H1 (cell line): ENCODE data around the gene ZIC1. TPM values are rescaled to one million over a fixed set of nuclear protein-coding genes. Genes with fewer than 3 reads are reported as not detected.

Experiments
- CTCF ChIA-PET: fragments of 300-600 bp; sonication (Branson Sonifier 250); formaldehyde crosslinking; loops from one replicate; lab custom pipeline; 2021; ENCODE audit not compliant: partially characterized antibody; lab: Charles Lee
- POLR2A ChIA-PET: fragments of 300-600 bp; sonication (Branson Sonifier 250); formaldehyde crosslinking; loops from one replicate; lab custom pipeline; 2021; ENCODE audit warnings: inconsistent platforms; ENCODE audit not compliant: partially characterized antibody; lab: Charles Lee
- DNase-seq, 2 experiments: peaks; one replicate each; pipeline versions ENCODE4 v3.0.0 to v3.0.0-alpha.2; 2010 to 2022; ENCODE audit warnings: low spot score in 2 of 2, low read depth in 1 of 2, mixed read lengths in 1 of 2
- FAIRE-seq: peaks from 2 replicates; lab custom pipeline; 2011; peaks lifted over from hg19 to GRCh38; lab: Jason Lieb, UNC
- H2AFZ ChIP-seq: 2 replicates; pipeline ENCODE4 v1.8.1; 2012; ENCODE audit warnings: low read length, inconsistent platforms
- H2AK5ac ChIP-seq: 2 replicates; pipeline ENCODE4 v1.6.1; 2013; ENCODE audit warnings: low read depth, low read length
- H2BK120ac ChIP-seq: replicated peaks from 2 replicates; pipeline ENCODE3; 2013; ENCODE audit warnings: low read depth, low read length, inconsistent platforms
- H2BK12ac ChIP-seq: 2 replicates; pipeline ENCODE4 v1.6.1; 2013; ENCODE audit warnings: low read depth, low read length
- H2BK15ac ChIP-seq: 2 replicates; pipeline ENCODE4 v1.6.1; 2013; ENCODE audit warnings: low read length
- H2BK20ac ChIP-seq: 2 replicates; pipeline ENCODE4 v1.6.1; 2013; ENCODE audit warnings: low read length
- H2BK5ac ChIP-seq: 2 replicates; pipeline ENCODE4 v1.6.1; 2013; ENCODE audit warnings: low read depth, low read length
- H3K14ac ChIP-seq: 2 replicates; pipeline ENCODE4 v1.6.1; 2013; ENCODE audit warnings: inconsistent platforms; ENCODE audit not compliant: insufficient read length
- H3K18ac ChIP-seq: 2 replicates; pipeline ENCODE4 v1.6.1; 2013; ENCODE audit warnings: low read length; ENCODE audit errors: extremely low read depth
- H3K23ac ChIP-seq: 2 replicates; pipeline ENCODE4 v1.6.1; 2013; ENCODE audit warnings: inconsistent platforms; ENCODE audit not compliant: insufficient read length
- H3K23me2 ChIP-seq: 2 replicates; pipeline ENCODE4 v1.6.1; 2013; ENCODE audit warnings: low read depth, low read length
- H3K27ac ChIP-seq: 2 replicates; pipeline ENCODE4 v1.6.1; 2011; ENCODE audit warnings: low read depth, low read length, inconsistent platforms
- H3K27me3 ChIP-seq, 4 experiments: replicated peaks in 1 of 4; 1 replicate in 1 of 4; 2 replicates in 3 of 4; pipeline versions ENCODE4 v1.6.1 to v1.8.1; 2011 to 2013; ENCODE audit warnings: low read length in 3 of 4, mild to moderate bottlenecking in 3 of 4, inconsistent platforms in 2 of 4, mixed read lengths in 2 of 4, moderate library complexity in 1 of 4; ENCODE audit not compliant: control insufficient read depth in 3 of 4, insufficient read depth in 3 of 4; ENCODE audit errors: extremely low read depth in 1 of 4
- H3K36me3 ChIP-seq, 4 experiments: 2 replicates each; pipeline versions ENCODE4 v1.6.1 to v1.8.1; 2011 to 2013; ENCODE audit warnings: mild to moderate bottlenecking in 4 of 4, low read length in 3 of 4, moderate library complexity in 2 of 4, control low read depth in 1 of 4, inconsistent platforms in 1 of 4; ENCODE audit not compliant: insufficient read depth in 4 of 4, control insufficient read depth in 2 of 4
- H3K4ac ChIP-seq: replicated peaks from 2 replicates; pipeline ENCODE3; 2013; ENCODE audit warnings: low read length, low read depth, mixed read lengths, inconsistent platforms; ENCODE audit not compliant: insufficient read length
- H3K4me1 ChIP-seq, 4 experiments: replicated peaks in 1 of 4; 1 replicate in 1 of 4; 2 replicates in 3 of 4; pipeline versions ENCODE4 v1.6.1 to v1.8.1; 2011 to 2013; ENCODE audit warnings: low read length in 3 of 4, inconsistent platforms in 2 of 4, mixed read lengths in 1 of 4; ENCODE audit not compliant: insufficient read depth in 4 of 4, control insufficient read depth in 3 of 4
- H3K4me2 ChIP-seq, 2 experiments: 2 replicates each; pipeline versions ENCODE4 v1.6.1 to v1.8.1; 2011 to 2013; ENCODE audit warnings: low read depth in 2 of 2, low read length in 2 of 2, control low read depth in 1 of 2, inconsistent platforms in 1 of 2, mild to moderate bottlenecking in 1 of 2; ENCODE audit not compliant: insufficient read depth in 1 of 2
- H3K4me3 ChIP-seq, 4 experiments: fragments of 200-600, 300-600 bp in 1 of 4; sonication (generic), shearing (Covaris generic), sonication (Bioruptor Twin) in 1 of 4; 2 replicates each; pipeline versions ENCODE4 v1.5.1 to v1.8.1; 2011 to 2016; ENCODE audit warnings: low read length in 4 of 4, low read depth in 3 of 4, control low read depth in 2 of 4, inconsistent platforms in 2 of 4, mild to moderate bottlenecking in 2 of 4, mixed read lengths in 1 of 4, moderate library complexity in 1 of 4; ENCODE audit not compliant: insufficient read depth in 2 of 4; ENCODE audit errors: extremely low read depth in 1 of 4
- H3K56ac ChIP-seq: replicated peaks from 2 replicates; pipeline ENCODE3; 2013; ENCODE audit warnings: low read depth, mild to moderate bottlenecking, mixed read lengths, low read length, inconsistent platforms; ENCODE audit not compliant: insufficient read length
- H3K79me1 ChIP-seq: 2 replicates; pipeline ENCODE4 v1.6.1; 2013; ENCODE audit warnings: low read depth, low read length, control low read depth
- H3K79me2 ChIP-seq, 2 experiments: 2 replicates each; pipeline versions ENCODE4 v1.6.1 to v1.8.1; 2012 to 2013; ENCODE audit warnings: low read length in 2 of 2, mild to moderate bottlenecking in 2 of 2, inconsistent platforms in 1 of 2; ENCODE audit not compliant: insufficient read depth in 2 of 2, control insufficient read depth in 1 of 2
- H3K9ac ChIP-seq, 4 experiments: replicated peaks in 1 of 4; 1 replicate in 1 of 4; 2 replicates in 3 of 4; pipeline versions ENCODE4 v1.6.1 to v1.8.1; 2011 to 2013; ENCODE audit warnings: low read depth in 3 of 4, low read length in 3 of 4, control low read depth in 2 of 4, mild to moderate bottlenecking in 2 of 4, moderate library complexity in 2 of 4, inconsistent platforms in 1 of 4; ENCODE audit errors: extremely low read depth in 1 of 4
- H3K9me3 ChIP-seq, 2 experiments: 2 replicates each; pipeline versions ENCODE4 v1.6.1 to v1.8.1; 2012 to 2013; ENCODE audit warnings: mild to moderate bottlenecking in 2 of 2, moderate library complexity in 2 of 2, control low read depth in 1 of 2, inconsistent platforms in 1 of 2, low read depth in 1 of 2, low read length in 1 of 2, mixed read lengths in 1 of 2; ENCODE audit not compliant: insufficient read depth in 2 of 2
- H4K20me1 ChIP-seq, 2 experiments: replicated peaks in 1 of 2; 2 replicates each; pipeline versions ENCODE3 to v1.8.1; 2011 to 2013; ENCODE audit warnings: inconsistent platforms in 2 of 2, low read length in 2 of 2, mild to moderate bottlenecking in 1 of 2; ENCODE audit not compliant: insufficient read depth in 2 of 2, control insufficient read depth in 1 of 2
- H4K5ac ChIP-seq: 2 replicates; pipeline ENCODE4 v1.6.1; 2013; ENCODE audit warnings: low read length, low read depth, mixed read lengths, inconsistent platforms; ENCODE audit not compliant: insufficient read length
- H4K8ac ChIP-seq: 2 replicates; pipeline ENCODE4 v1.8.0; 2013; ENCODE audit warnings: mild to moderate bottlenecking, moderate library complexity, low read length, inconsistent platforms; ENCODE audit not compliant: insufficient read depth; ENCODE audit errors: extremely low read depth
- H4K91ac ChIP-seq: replicated peaks from 2 replicates; pipeline ENCODE3; 2013; ENCODE audit warnings: low read length, mixed read lengths, inconsistent platforms; ENCODE audit not compliant: insufficient read length
- ATF2 ChIP-seq: IDR thresholded peaks from 2 replicates; pipeline ENCODE4 v1.6.1; 2012; ENCODE audit warnings: low read length, inconsistent platforms
- CBX8 ChIP-seq: fragments of 300-800, 300-1000 bp; sonication (generic); IDR thresholded peaks from 2 replicates; pipeline ENCODE4 v1.7.1; 2016; ENCODE audit warnings: low read depth, low read length, borderline replicate concordance
- CREB1 ChIP-seq: IDR thresholded peaks from 2 replicates; pipeline ENCODE4 v1.6.1; 2012; ENCODE audit warnings: inconsistent platforms
- HDAC6 ChIP-seq: IDR thresholded peaks from one replicate; pipeline ENCODE4 v1.7.1; 2012; ENCODE audit warnings: low read depth, mild to moderate bottlenecking, inconsistent platforms, low read length, moderate library complexity
- KDM1A ChIP-seq: fragments of 200-600, 300-600 bp; sonication (generic); IDR thresholded peaks from 2 replicates; pipeline ENCODE4 v1.7.1; 2016; ENCODE audit warnings: mild to moderate bottlenecking, low read length, borderline replicate concordance
- KDM4A ChIP-seq: IDR thresholded peaks from one replicate; pipeline ENCODE4 v1.7.1; 2012; ENCODE audit warnings: low read depth, mild to moderate bottlenecking, moderate library complexity, low read length, inconsistent platforms; ENCODE audit not compliant: severe bottlenecking
- MAX ChIP-seq: IDR thresholded peaks from 2 replicates; pipeline ENCODE4 v1.6.1; 2012; ENCODE audit warnings: inconsistent platforms
- SIRT6 ChIP-seq: IDR thresholded peaks from one replicate; pipeline ENCODE4 v1.7.1; 2012; ENCODE audit warnings: low read length, inconsistent platforms
- TAF7 ChIP-seq: optimal IDR thresholded peaks from 2 replicates; pipeline ENCODE3; 2011; ENCODE audit warnings: low read depth, mild to moderate bottlenecking, inconsistent platforms, low read length, moderate library complexity, borderline replicate concordance
- WGBS, 2 experiments: shearing (Covaris generic) in 1 of 2; methylation state at CpG; one replicate each; pipeline versions ENCODE4 v1.1.6 to v1.1.7; 2013 to 2015; ENCODE audit warnings: low lambda C conversion rate in 2 of 2, mixed read lengths in 2 of 2, inconsistent platforms in 1 of 2, low coverage in 1 of 2, missing lambda C conversion rate in 1 of 2; ENCODE audit not compliant: insufficient replicate concordance in 2 of 2, insufficient coverage in 1 of 2, insufficient read length in 1 of 2; ENCODE audit errors: extremely low coverage in 1 of 2, missing lambda C conversion rate in 1 of 2; 5-methylcytosine and 5-hydroxymethylcytosine counted together
- polyA plus RNA-seq, 7 experiments: library from polyadenylated mRNA; depleted of rRNA in 3 of 7; stranded (reverse) in 5 of 7; unstranded in 2 of 7; fragments of >200 nt in 5 of 7; fragments of 200-250 nt in 2 of 7; gene quantifications; 1 replicate in 5 of 7; 2 replicates in 1 of 7; 4 replicates in 1 of 7; pipeline versions ENCODE4 v1.2.1 to v1.2.3, GENCODE V29; 2011 to 2013; ENCODE audit warnings: missing spikeins in 2 of 7, mixed read lengths in 2 of 7
- total RNA-seq: library from RNA; stranded (reverse); fragmentation: NEBNext Ultra II Directional; extraction: Animal tissue kit (Norgen Biotek cat#: 25700); gene quantifications from 2 replicates; pipeline ENCODE4 v1.2.1, GENCODE V29; 2021

Gene ZIC1
- total and polyA plus RNA-seq, 2 of the 8 experiments (the other 6 are each of a cell fraction or from before 2014, with no cell fraction given), result 0.80 to 2.2 TPM

DNA sequence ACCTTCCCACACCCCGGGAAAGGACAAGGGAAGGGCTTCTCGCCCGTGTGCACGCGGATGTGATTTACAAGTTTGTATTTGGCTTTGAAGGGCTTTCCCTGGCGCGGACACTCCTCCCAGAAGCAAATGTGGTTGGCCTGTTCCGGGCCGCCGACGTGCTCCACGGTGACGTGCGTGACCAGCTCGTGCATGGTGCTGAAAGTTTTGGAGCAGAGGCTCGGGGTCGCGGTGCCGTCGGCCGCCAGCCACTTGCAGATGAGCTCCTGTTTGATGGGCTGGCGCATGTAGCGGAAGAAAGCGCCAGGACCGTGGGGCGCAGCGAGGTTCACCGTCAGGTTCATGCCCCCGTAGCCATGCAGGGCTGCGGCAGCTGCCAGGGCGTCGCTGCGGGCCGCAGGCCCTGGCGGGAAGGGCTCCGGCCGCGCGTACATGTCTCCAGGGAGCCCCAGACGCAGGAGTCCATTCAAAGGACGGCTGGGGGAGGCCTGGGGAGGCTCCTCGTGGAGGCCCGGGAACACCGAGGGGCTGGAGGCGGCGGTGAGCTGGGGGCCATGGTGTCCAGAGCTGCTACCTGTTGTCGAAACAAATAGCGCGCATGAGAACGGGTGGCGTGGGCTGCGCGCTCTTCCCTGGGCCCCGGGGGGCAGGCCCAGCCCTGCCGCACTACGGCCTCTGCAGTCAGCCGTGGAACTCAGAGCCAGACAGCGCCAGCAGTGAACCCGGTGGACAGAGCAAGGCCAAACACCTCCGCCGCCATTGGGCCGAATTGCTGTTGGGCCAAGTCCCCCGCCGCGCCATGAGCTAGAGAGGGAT, 13.1 kb upstream of the ZIC1 start:
- ChIA-PET POLR2A (interaction anchor here (0.6 to 3.1 kb wide), 7 partner anchors 8 to 27 kb away, joined by 3 to 24 read pairs (median 4); no protein-coding TSS in a partner anchor), CTCF (interaction anchor here (0.5 to 27.3 kb wide), 13 partner anchors 8 to 276 kb away, joined by 3 to 485 read pairs (median 4); partner anchors contain the start of gene ZIC1)
- peak overlapping the region; percentile 2 to 59 (median 16); a peak in 6 of 8 replicates for H3K4me3 ChIP-seq
- H3K79me2 ChIP-seq, result no peaks in the 10 kb centered on the region
- peak overlapping the region; percentile 54; the same call in 1 of the 2 replicates for H3K18ac ChIP-seq
- no peak overlapping the region for H2BK120ac ChIP-seq
- no peak overlapping the region; the same call in 1 of the 2 replicates for H2AFZ ChIP-seq
- peak overlapping the region; percentile 72 for H4K8ac ChIP-seq
- no peak overlapping the region for H4K91ac ChIP-seq
- H3K9ac ChIP-seq, result no peak overlapping the region
- H2AK5ac ChIP-seq, result no peak overlapping the region
- peaks cover 52 to 92% (median 85%) of the 10 kb centered on the region in 4 experiments for H3K27me3 ChIP-seq
- H3K36me3 ChIP-seq, result no peaks in the 10 kb centered on the region
- WGBS, 2 experiments, result 4% methylated on average over 64 of the region's 65 CpGs; no CpG with 5 or more reads in 1 of the 2 experiments
- H3K56ac ChIP-seq, result no peak overlapping the region
- FAIRE-seq (no peak), DNase-seq (peak in 1 of 2 experiments; percentile 78)
- no peak overlapping the region for H3K4ac ChIP-seq
- peaks cover 0 to 7% of the 10 kb centered on the region in 2 experiments for H4K20me1 ChIP-seq
- no peak overlapping the region for H3K27ac ChIP-seq
- no peaks in the 10 kb centered on the region; the same call in 1 of the 2 replicates for H3K79me1 ChIP-seq
- peaks cover 4 to 43% (median 17%) of the 10 kb centered on the region in 4 experiments for H3K4me1 ChIP-seq
- H2BK20ac ChIP-seq, result no peak overlapping the region
- no peak overlapping the region for H3K23ac ChIP-seq
- H4K5ac ChIP-seq, result no peak overlapping the region
- 0 out of 2 replicates have a peak overlapping the region, but pooled peaks have one; percentile 28 for H2BK5ac ChIP-seq
- H3K14ac ChIP-seq, result no peak overlapping the region
- H3K9me3 ChIP-seq, result no peaks in the 10 kb centered on the region
- H2BK15ac ChIP-seq, result peak overlapping the region; percentile 92; the same call in 1 of the 2 replicates
- H2BK12ac ChIP-seq, result peak overlapping the region; percentile 77; the same call in 1 of the 2 replicates
- H3K4me2 ChIP-seq, result peak overlapping the region; percentile 77 to 95
- H3K23me2 ChIP-seq, result peaks cover 25% of the 10 kb centered on the region
- no peak for TF ChIP-seq ATF2
- TF ChIP-seq MAX, result peak; percentile 41
- TF ChIP-seq TAF7, result no peak
- no peak for TF ChIP-seq KDM1A
- peak; percentile 10; the same call in 1 of the 2 replicates for TF ChIP-seq CREB1
- TF ChIP-seq SIRT6, result no peak
- TF ChIP-seq HDAC6, result no peak
- TF ChIP-seq CBX8, result peak; percentile 86; the same call in 1 of the 2 replicates
- peak; percentile 58 for TF ChIP-seq KDM4A
